MM.1S (cell line): ENCODE data around the gene SPANXN4.

Experiments
- DNase-seq: peaks from one replicate; pipeline ENCODE4 v3.0.0-alpha.2; 2015
- H2AFZ ChIP-seq: fragments of 300-600 bp; sonication (generic); 2 replicates; pipeline ENCODE4 v1.6.0; 2016; ENCODE audit warnings: antibody characterized with exemption, low read length
- H3F3A ChIP-seq: fragments of 300-600 bp; sonication (generic); 2 replicates; pipeline ENCODE4 v1.6.1; 2016; ENCODE audit warnings: mild to moderate bottlenecking, antibody characterized with exemption, low read length, moderate library complexity, mixed read lengths; ENCODE audit not compliant: insufficient read depth
- H3K27ac ChIP-seq: fragments of 300-600 bp; sonication (generic); 2 replicates; pipeline ENCODE4 v1.5.1; 2016; ENCODE audit warnings: mild to moderate bottlenecking, low read length
- H3K27me3 ChIP-seq: fragments of 300-600 bp; sonication (generic); replicated peaks from 2 replicates; pipeline ENCODE4 v1.6.0; 2016; ENCODE audit warnings: low read length; ENCODE audit not compliant: insufficient read depth
- H3K36me3 ChIP-seq: fragments of 300-600 bp; sonication (generic); replicated peaks from 2 replicates; pipeline ENCODE4 v1.6.1; 2016; ENCODE audit warnings: mild to moderate bottlenecking, low read length, mixed read lengths; ENCODE audit not compliant: insufficient read depth
- H3K4me1 ChIP-seq: fragments of 300-600 bp; sonication (generic); 2 replicates; pipeline ENCODE4 v1.6.1; 2016; ENCODE audit warnings: low read length, mixed read lengths
- H3K4me2 ChIP-seq: fragments of 300-600 bp; sonication (generic); 2 replicates; pipeline ENCODE4 v1.6.0; 2016; ENCODE audit warnings: low read depth, low read length
- H3K4me3 ChIP-seq: fragments of 300-600 bp; sonication (generic); 2 replicates; pipeline ENCODE4 v1.5.1; 2016; ENCODE audit warnings: low read length, mixed read lengths
- H3K79me2 ChIP-seq: fragments of 300-600 bp; sonication (generic); 2 replicates; pipeline ENCODE4 v1.6.1; 2016; ENCODE audit warnings: mixed run types, low read length, mixed read lengths
- H3K9ac ChIP-seq: fragments of 300-600 bp; sonication (generic); 2 replicates; pipeline ENCODE4 v1.6.1; 2016; ENCODE audit warnings: low read length, mixed read lengths
- H3K9me2 ChIP-seq: fragments of 300-600 bp; sonication (generic); replicated peaks from 2 replicates; pipeline ENCODE4 v1.6.1; 2016; ENCODE audit warnings: mild to moderate bottlenecking, low read length, mixed read lengths; ENCODE audit not compliant: insufficient read depth
- H3K9me3 ChIP-seq: fragments of 300-600 bp; sonication (generic); replicated peaks from 2 replicates; pipeline ENCODE4 v1.6.1; 2016; ENCODE audit warnings: mild to moderate bottlenecking, low read length, mixed read lengths; ENCODE audit not compliant: insufficient read depth
- H4K20me1 ChIP-seq: fragments of 300-600 bp; sonication (generic); 2 replicates; pipeline ENCODE4 v1.6.1; 2016; ENCODE audit warnings: mild to moderate bottlenecking, low read length, moderate library complexity, mixed read lengths; ENCODE audit not compliant: insufficient read depth
- EZH2 ChIP-seq: fragments of 300-600 bp; sonication (generic); optimal IDR thresholded peaks from 2 replicates; pipeline ENCODE3; 2017; ENCODE audit warnings: low read depth, mild to moderate bottlenecking, antibody characterized with exemption, low read length, mixed read lengths
- EZH2phosphoT487 ChIP-seq: fragments of 300-600 bp; sonication (generic); IDR thresholded peaks from 2 replicates; pipeline ENCODE4 v1.6.1; 2018; ENCODE audit warnings: antibody characterized with exemption, low read length
- TF ChIP-seq, protein P1 (sequence below): fragments of 300-600 bp; sonication (generic); IDR thresholded peaks from 2 replicates; pipeline ENCODE4 v1.5.1; 2016; ENCODE audit warnings: antibody characterized with exemption, low read length, mixed read lengths

The SPANXN4 gene

GRCh38 chrX:143027275-143027674 lies 1.5 kb downstream of the SPANXN4 start:
- no peak overlapping the region for H3K4me3 ChIP-seq
- no peaks in the 10 kb centered on the region for H3K79me2 ChIP-seq
- no peaks in the 10 kb centered on the region for H3K36me3 ChIP-seq
- no peaks in the 10 kb centered on the region for H4K20me1 ChIP-seq
- H3K9me3 ChIP-seq, result no peaks in the 10 kb centered on the region
- H3K4me2 ChIP-seq, result no peak overlapping the region
- H3K27ac ChIP-seq, result no peak overlapping the region
- no peak for DNase-seq
- no peak overlapping the region for H3K9ac ChIP-seq
- H3K4me1 ChIP-seq, result no peaks in the 10 kb centered on the region
- H3F3A ChIP-seq, result no peaks in the 10 kb centered on the region
- TF ChIP-seq EZH2phosphoT487 (no peak), EZH2 (no peak)
- TF ChIP-seq, protein P1, sequence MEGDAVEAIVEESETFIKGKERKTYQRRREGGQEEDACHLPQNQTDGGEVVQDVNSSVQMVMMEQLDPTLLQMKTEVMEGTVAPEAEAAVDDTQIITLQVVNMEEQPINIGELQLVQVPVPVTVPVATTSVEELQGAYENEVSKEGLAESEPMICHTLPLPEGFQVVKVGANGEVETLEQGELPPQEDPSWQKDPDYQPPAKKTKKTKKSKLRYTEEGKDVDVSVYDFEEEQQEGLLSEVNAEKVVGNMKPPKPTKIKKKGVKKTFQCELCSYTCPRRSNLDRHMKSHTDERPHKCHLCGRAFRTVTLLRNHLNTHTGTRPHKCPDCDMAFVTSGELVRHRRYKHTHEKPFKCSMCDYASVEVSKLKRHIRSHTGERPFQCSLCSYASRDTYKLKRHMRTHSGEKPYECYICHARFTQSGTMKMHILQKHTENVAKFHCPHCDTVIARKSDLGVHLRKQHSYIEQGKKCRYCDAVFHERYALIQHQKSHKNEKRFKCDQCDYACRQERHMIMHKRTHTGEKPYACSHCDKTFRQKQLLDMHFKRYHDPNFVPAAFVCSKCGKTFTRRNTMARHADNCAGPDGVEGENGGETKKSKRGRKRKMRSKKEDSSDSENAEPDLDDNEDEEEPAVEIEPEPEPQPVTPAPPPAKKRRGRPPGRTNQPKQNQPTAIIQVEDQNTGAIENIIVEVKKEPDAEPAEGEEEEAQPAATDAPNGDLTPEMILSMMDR, result no peak
- no peaks in the 10 kb centered on the region for H3K27me3 ChIP-seq
- no peaks in the 10 kb centered on the region for H3K9me2 ChIP-seq
- H2AFZ ChIP-seq, result no peak overlapping the region

GRCh38 chrX:143047511-143047910 lies 21.8 kb downstream of the SPANXN4 start:
- H3K4me1 ChIP-seq, result no peaks in the 10 kb centered on the region
- H3K4me2 ChIP-seq, result no peak overlapping the region
- no peak overlapping the region for H3K4me3 ChIP-seq
- no peaks in the 10 kb centered on the region for H4K20me1 ChIP-seq
- H3F3A ChIP-seq, result no peaks in the 10 kb centered on the region
- H3K79me2 ChIP-seq, result no peaks in the 10 kb centered on the region
- TF ChIP-seq EZH2phosphoT487, result no peak
- TF ChIP-seq, protein P1, result no peak
- TF ChIP-seq EZH2, result no peak
- H3K27ac ChIP-seq, result no peak overlapping the region
- H3K9ac ChIP-seq, result no peak overlapping the region
- no peak overlapping the region for H2AFZ ChIP-seq
- no peaks in the 10 kb centered on the region for H3K9me2 ChIP-seq
- H3K27me3 ChIP-seq, result no peaks in the 10 kb centered on the region
- DNase-seq, result no peak
- H3K36me3 ChIP-seq, result no peaks in the 10 kb centered on the region
- H3K9me3 ChIP-seq, result no peaks in the 10 kb centered on the region

GRCh38 chrX:143058120-143058519 lies 32.4 kb downstream of the SPANXN4 start:
- H3K36me3 ChIP-seq, result no peaks in the 10 kb centered on the region
- no peak overlapping the region for H3K27ac ChIP-seq
- H3K4me1 ChIP-seq, result no peaks in the 10 kb centered on the region
- no peak overlapping the region for H3K4me3 ChIP-seq
- H3K27me3 ChIP-seq, result no peaks in the 10 kb centered on the region
- no peaks in the 10 kb centered on the region for H3F3A ChIP-seq
- H3K9me3 ChIP-seq, result no peaks in the 10 kb centered on the region
- no peak overlapping the region for H3K4me2 ChIP-seq
- no peak overlapping the region for H2AFZ ChIP-seq
- TF ChIP-seq, protein P1, result no peak
- TF ChIP-seq EZH2phosphoT487 (no peak), EZH2 (no peak)
- no peaks in the 10 kb centered on the region for H3K9me2 ChIP-seq
- no peak for DNase-seq
- H3K79me2 ChIP-seq, result no peaks in the 10 kb centered on the region
- H3K9ac ChIP-seq, result no peak overlapping the region
- H4K20me1 ChIP-seq, result no peaks in the 10 kb centered on the region
